Liver (tissue), 9 donors: ENCODE measurements around the gene RAX2. TPM values are rescaled to one million over a fixed set of nuclear protein-coding genes. Genes with fewer than 3 reads are reported as not detected.

Experiments
- DNase-seq: peaks from one replicate; pipeline ENCODE4 v3.0.0-alpha.2; 2017; ENCODE audit warnings: low spot score
- H3K27ac ChIP-seq, 2 donors: one replicate each; pipeline ENCODE4 v1.7.0; 2013; ENCODE audit warnings: inconsistent platforms in 2 of 2, low read length in 2 of 2, control low read depth in 1 of 2, low read depth in 1 of 2, mild to moderate bottlenecking in 1 of 2
- H3K27me3 ChIP-seq, 4 donors: one replicate each; pipeline versions ENCODE4 v1.6.1 to v1.7.0; 2013; ENCODE audit warnings: low read length in 3 of 4, inconsistent platforms in 1 of 4, mild to moderate bottlenecking in 1 of 4, moderate library complexity in 1 of 4; ENCODE audit not compliant: control insufficient read depth in 4 of 4, insufficient read depth in 4 of 4
- H3K36me3 ChIP-seq, 4 donors: one replicate each; pipeline versions ENCODE4 v1.6.1 to v1.7.0; 2013; ENCODE audit warnings: low read length in 3 of 4, mild to moderate bottlenecking in 3 of 4, low read depth in 1 of 4, moderate library complexity in 1 of 4; ENCODE audit not compliant: control insufficient read depth in 4 of 4, insufficient read depth in 3 of 4
- H3K4me1 ChIP-seq, 4 donors: one replicate each; pipeline versions ENCODE4 v1.6.1 to v1.7.0; 2013; ENCODE audit warnings: low read length in 3 of 4, mild to moderate bottlenecking in 3 of 4, moderate library complexity in 1 of 4; ENCODE audit not compliant: control insufficient read depth in 4 of 4, insufficient read depth in 4 of 4
- H3K4me3 ChIP-seq, 3 donors: one replicate each; pipeline versions ENCODE4 v1.6.1 to v1.7.0; 2013; ENCODE audit warnings: low read length in 3 of 3, control low read depth in 1 of 3, low read depth in 1 of 3, mild to moderate bottlenecking in 1 of 3
- H3K9ac ChIP-seq, 2 donors: one replicate each; pipeline ENCODE4 v1.7.0; 2013; ENCODE audit warnings: low read length in 2 of 2, mild to moderate bottlenecking in 2 of 2, moderate library complexity in 2 of 2, control low read depth in 1 of 2, low read depth in 1 of 2
- H3K9me3 ChIP-seq, 4 donors: one replicate each; pipeline versions ENCODE4 v1.6.1 to v1.7.0; 2013; ENCODE audit warnings: low read length in 3 of 4; ENCODE audit not compliant: control insufficient read depth in 4 of 4
- EGR1 ChIP-seq, 2 donors: IDR thresholded peaks; 2 replicates each; pipeline ENCODE4 v1.6.1; 2016 to 2018; ENCODE audit warnings: antibody characterized with exemption in 2 of 2, low read depth in 2 of 2
- FOXA1 ChIP-seq: IDR thresholded peaks from 2 replicates; pipeline ENCODE4 v1.6.1; 2016; ENCODE audit warnings: antibody characterized with exemption
- FOXA2 ChIP-seq: IDR thresholded peaks from 2 replicates; pipeline ENCODE4 v1.6.1; 2016; ENCODE audit warnings: antibody characterized with exemption
- HNF4A ChIP-seq, 2 donors: conservative IDR thresholded peaks; 2 replicates each; pipeline ENCODE4 v1.6.1; 2016; ENCODE audit warnings: antibody characterized with exemption in 2 of 2, mild to moderate bottlenecking in 2 of 2
- HNF4G ChIP-seq: IDR thresholded peaks from 2 replicates; pipeline ENCODE4 v1.6.1; 2016; ENCODE audit warnings: antibody characterized with exemption
- JUND ChIP-seq, 2 donors: IDR thresholded peaks; 2 replicates each; pipeline ENCODE4 v1.6.1; 2016; ENCODE audit warnings: antibody characterized with exemption in 2 of 2
- NR2F2 ChIP-seq: IDR thresholded peaks from 2 replicates; pipeline ENCODE4 v1.6.1; 2016; ENCODE audit warnings: antibody characterized with exemption
- RAD21 ChIP-seq, 2 donors: IDR thresholded peaks; 2 replicates each; pipeline ENCODE4 v1.6.1; 2016; ENCODE audit warnings: antibody characterized with exemption in 2 of 2, mild to moderate bottlenecking in 2 of 2
- RXRA ChIP-seq, 2 donors: IDR thresholded peaks; 2 replicates each; pipeline ENCODE4 v1.6.1; 2017 to 2018; ENCODE audit warnings: antibody characterized with exemption in 2 of 2, mild to moderate bottlenecking in 1 of 2
- SP1 ChIP-seq: IDR thresholded peaks from 2 replicates; pipeline ENCODE4 v1.6.1; 2018; ENCODE audit warnings: antibody characterized with exemption, mild to moderate bottlenecking
- TAF1 ChIP-seq: conservative IDR thresholded peaks from 2 replicates; pipeline ENCODE4 v1.6.1; 2016; ENCODE audit warnings: antibody characterized with exemption, mild to moderate bottlenecking
- YY1 ChIP-seq: IDR thresholded peaks from 2 replicates; pipeline ENCODE4 v1.6.1; 2016; ENCODE audit warnings: antibody characterized with exemption, mild to moderate bottlenecking
- WGBS: extraction: QIAGEN DNeasy Blood & Tissue Kit; methylation state at CpG from one replicate; pipeline ENCODE4 v1.1.7; 2013; 5-methylcytosine and 5-hydroxymethylcytosine counted together
- polyA plus RNA-seq, 2 donors: library from polyadenylated mRNA; stranded (reverse) in 1 of 2; unstranded in 1 of 2; fragments of 200-250 nt in 1 of 2; fragments of >200 nt in 1 of 2; fragmentation: Nextera tagmentation in 1 of 2; extraction: Ambion mirVana in 1 of 2; gene quantifications; one replicate each; pipeline versions ENCODE4 v1.2.1 to v1.2.3, GENCODE V29; 2013 to 2015
- total RNA-seq, 2 donors: library from RNA; depleted of rRNA; stranded (reverse); fragments of >200 nt; gene quantifications; one replicate each; pipeline ENCODE4 v1.2.3, GENCODE V29; 2014
- TF ChIP-seq, protein P1 (sequence below): IDR thresholded peaks from 2 replicates; pipeline ENCODE4 v1.6.1; 2016; ENCODE audit warnings: antibody characterized with exemption
- TF ChIP-seq, protein P2 (sequence below): IDR thresholded peaks from 2 replicates; pipeline ENCODE4 v1.6.1; 2016; ENCODE audit warnings: antibody characterized with exemption, mild to moderate bottlenecking
- TF ChIP-seq, protein P3 (sequence below): fragments of 150-350 bp; IDR thresholded peaks from 2 replicates; pipeline ENCODE4 v1.5.1; 2017; ENCODE audit warnings: improper control_type of control experiment, low read depth, low read length; ENCODE audit not compliant: missing input control
- TF ChIP-seq, protein P4 (sequence below): IDR thresholded peaks from 2 replicates; pipeline ENCODE4 v1.6.1; 2016; ENCODE audit warnings: antibody characterized with exemption
- donor health status: healthy.
- donor health status: healthy.
- donor health status: healthy.
- donor health status: healthy.
- donor health status: healthy.

Gene RAX2
- total and polyA plus RNA-seq, 4 donors = not detected

DNA sequence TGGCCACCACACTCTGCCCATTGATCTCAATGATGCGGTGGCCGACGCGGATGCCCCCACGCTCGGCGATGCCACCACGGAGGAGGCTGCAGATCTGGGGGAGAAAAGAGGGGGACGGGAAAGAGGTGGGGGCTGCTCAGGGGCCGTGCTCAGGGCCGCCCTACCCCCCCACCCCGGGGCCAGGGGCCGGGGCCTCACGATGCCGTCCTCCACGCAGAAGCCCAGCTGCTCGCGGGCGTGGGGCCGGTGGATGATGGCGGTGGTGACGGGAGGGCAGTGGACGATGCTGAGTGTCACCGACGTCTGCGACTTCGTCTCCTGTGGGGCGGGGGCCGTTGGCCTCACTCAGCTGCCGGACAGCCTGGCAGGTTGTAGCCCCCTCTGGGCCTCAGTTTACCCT, 20.8 kb downstream of the RAX2 start:
- H3K27ac ChIP-seq = no peak overlapping the region
- H3K36me3 ChIP-seq = peaks cover 9 to 34% (median 14%) of the 10 kb centered on the region in 4 donors
- no peak overlapping the region for H3K4me3 ChIP-seq
- no peaks in the 10 kb centered on the region for H3K9me3 ChIP-seq
- DNase-seq = no peak
- 98% methylated on average over 30 of the region's 30 CpGs for WGBS
- H3K4me1 ChIP-seq = peaks cover 0 to 1% (median 0%) of the 10 kb centered on the region in 4 donors
- H3K27me3 ChIP-seq = no peaks in the 10 kb centered on the region
- H3K9ac ChIP-seq = no peak overlapping the region
- TF ChIP-seq, protein P1, sequence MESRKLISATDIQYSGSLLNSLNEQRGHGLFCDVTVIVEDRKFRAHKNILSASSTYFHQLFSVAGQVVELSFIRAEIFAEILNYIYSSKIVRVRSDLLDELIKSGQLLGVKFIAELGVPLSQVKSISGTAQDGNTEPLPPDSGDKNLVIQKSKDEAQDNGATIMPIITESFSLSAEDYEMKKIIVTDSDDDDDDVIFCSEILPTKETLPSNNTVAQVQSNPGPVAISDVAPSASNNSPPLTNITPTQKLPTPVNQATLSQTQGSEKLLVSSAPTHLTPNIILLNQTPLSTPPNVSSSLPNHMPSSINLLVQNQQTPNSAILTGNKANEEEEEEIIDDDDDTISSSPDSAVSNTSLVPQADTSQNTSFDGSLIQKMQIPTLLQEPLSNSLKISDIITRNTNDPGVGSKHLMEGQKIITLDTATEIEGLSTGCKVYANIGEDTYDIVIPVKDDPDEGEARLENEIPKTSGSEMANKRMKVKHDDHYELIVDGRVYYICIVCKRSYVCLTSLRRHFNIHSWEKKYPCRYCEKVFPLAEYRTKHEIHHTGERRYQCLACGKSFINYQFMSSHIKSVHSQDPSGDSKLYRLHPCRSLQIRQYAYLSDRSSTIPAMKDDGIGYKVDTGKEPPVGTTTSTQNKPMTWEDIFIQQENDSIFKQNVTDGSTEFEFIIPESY = no peak
- no peak for TF ChIP-seq SP1
- TF ChIP-seq HNF4A (conservative IDR thresholded peaks at IDR 0.05) = no peak
- TF ChIP-seq, protein P2, sequence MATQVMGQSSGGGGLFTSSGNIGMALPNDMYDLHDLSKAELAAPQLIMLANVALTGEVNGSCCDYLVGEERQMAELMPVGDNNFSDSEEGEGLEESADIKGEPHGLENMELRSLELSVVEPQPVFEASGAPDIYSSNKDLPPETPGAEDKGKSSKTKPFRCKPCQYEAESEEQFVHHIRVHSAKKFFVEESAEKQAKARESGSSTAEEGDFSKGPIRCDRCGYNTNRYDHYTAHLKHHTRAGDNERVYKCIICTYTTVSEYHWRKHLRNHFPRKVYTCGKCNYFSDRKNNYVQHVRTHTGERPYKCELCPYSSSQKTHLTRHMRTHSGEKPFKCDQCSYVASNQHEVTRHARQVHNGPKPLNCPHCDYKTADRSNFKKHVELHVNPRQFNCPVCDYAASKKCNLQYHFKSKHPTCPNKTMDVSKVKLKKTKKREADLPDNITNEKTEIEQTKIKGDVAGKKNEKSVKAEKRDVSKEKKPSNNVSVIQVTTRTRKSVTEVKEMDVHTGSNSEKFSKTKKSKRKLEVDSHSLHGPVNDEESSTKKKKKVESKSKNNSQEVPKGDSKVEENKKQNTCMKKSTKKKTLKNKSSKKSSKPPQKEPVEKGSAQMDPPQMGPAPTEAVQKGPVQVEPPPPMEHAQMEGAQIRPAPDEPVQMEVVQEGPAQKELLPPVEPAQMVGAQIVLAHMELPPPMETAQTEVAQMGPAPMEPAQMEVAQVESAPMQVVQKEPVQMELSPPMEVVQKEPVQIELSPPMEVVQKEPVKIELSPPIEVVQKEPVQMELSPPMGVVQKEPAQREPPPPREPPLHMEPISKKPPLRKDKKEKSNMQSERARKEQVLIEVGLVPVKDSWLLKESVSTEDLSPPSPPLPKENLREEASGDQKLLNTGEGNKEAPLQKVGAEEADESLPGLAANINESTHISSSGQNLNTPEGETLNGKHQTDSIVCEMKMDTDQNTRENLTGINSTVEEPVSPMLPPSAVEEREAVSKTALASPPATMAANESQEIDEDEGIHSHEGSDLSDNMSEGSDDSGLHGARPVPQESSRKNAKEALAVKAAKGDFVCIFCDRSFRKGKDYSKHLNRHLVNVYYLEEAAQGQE = no peak
- TF ChIP-seq, protein P3, sequence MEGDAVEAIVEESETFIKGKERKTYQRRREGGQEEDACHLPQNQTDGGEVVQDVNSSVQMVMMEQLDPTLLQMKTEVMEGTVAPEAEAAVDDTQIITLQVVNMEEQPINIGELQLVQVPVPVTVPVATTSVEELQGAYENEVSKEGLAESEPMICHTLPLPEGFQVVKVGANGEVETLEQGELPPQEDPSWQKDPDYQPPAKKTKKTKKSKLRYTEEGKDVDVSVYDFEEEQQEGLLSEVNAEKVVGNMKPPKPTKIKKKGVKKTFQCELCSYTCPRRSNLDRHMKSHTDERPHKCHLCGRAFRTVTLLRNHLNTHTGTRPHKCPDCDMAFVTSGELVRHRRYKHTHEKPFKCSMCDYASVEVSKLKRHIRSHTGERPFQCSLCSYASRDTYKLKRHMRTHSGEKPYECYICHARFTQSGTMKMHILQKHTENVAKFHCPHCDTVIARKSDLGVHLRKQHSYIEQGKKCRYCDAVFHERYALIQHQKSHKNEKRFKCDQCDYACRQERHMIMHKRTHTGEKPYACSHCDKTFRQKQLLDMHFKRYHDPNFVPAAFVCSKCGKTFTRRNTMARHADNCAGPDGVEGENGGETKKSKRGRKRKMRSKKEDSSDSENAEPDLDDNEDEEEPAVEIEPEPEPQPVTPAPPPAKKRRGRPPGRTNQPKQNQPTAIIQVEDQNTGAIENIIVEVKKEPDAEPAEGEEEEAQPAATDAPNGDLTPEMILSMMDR = no peak
- no peak for TF ChIP-seq HNF4G
- TF ChIP-seq YY1 = no peak
- TF ChIP-seq JUND (IDR thresholded peaks at IDR 0.05) = no peak
- TF ChIP-seq, protein P4, sequence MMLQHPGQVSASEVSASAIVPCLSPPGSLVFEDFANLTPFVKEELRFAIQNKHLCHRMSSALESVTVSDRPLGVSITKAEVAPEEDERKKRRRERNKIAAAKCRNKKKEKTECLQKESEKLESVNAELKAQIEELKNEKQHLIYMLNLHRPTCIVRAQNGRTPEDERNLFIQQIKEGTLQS = no peak
- no peak for TF ChIP-seq RAD21 (IDR thresholded peaks at IDR 0.05)
- no peak for TF ChIP-seq FOXA1
- no peak for TF ChIP-seq EGR1 (IDR thresholded peaks at IDR 0.05; ENCODE audit: low read depth in 2 of 2)

DNA sequence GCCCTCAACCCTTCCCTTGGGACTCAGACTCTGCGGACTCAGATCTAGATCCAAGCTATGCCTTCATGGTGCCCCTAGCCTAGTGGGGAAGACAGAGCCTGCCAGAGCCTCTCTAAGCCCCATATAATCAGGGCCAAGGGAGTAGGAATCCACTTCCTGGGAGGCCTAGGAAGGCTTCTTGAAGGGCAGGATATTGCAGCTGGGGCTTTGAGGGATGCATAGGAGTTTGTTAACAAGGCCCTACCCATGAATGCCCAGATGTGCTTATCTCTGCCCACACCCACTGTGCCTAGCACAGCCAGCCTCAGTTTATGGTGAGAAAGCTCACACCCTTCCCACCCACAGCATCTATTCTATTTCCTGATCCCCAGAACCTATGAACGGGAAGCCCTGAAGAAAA, 21.8 kb downstream of the RAX2 start:
- Histone ChIP-seq H3K27me3 (no peaks in the 10 kb centered on the region), H3K27ac (no peak overlapping the region), H3K4me1 (peaks cover 0 to 1% (median 0%) of the 10 kb centered on the region in 4 donors), H3K36me3 (peaks cover 9 to 34% (median 14%) of the 10 kb centered on the region in 4 donors), H3K9me3 (no peaks in the 10 kb centered on the region), H3K4me3 (no peak overlapping the region), H3K9ac (no peak overlapping the region)
- 97% methylated on average over 2 of the region's 2 CpGs for WGBS
- no peak for DNase-seq
- TF ChIP-seq, protein P1 = no peak
- TF ChIP-seq, protein P3 = no peak
- TF ChIP-seq SP1 (no peak), RXRA (IDR thresholded peaks at IDR 0.05) (no peak), NR2F2 (no peak), FOXA1 (no peak), EGR1 (IDR thresholded peaks at IDR 0.05; ENCODE audit: low read depth in 2 of 2) (no peak), YY1 (no peak), TAF1 (no peak), FOXA2 (no peak)
- TF ChIP-seq, protein P2 = no peak
